AG09319 (cell line): Measurements from ENCODE around the gene CDHR1.

Experiments used
- DNase-seq: peaks from one replicate; pipeline ENCODE4 v3.0.0-alpha.2; 2010; ENCODE audit warnings: low read depth; ENCODE audit errors: extremely low read depth
- CTCF ChIP-seq: IDR thresholded peaks from 2 replicates; pipeline ENCODE4 v1.5.1; 2011; ENCODE audit warnings: low read depth, mild to moderate bottlenecking, inconsistent platforms, low read length, moderate library complexity

CDHR1 gene

GRCh38 chr10:84185526-84186175 is 8.7 kb upstream of the CDHR1 start:
- no peak for DNase-seq
- TF ChIP-seq CTCF: no peak

DNA sequence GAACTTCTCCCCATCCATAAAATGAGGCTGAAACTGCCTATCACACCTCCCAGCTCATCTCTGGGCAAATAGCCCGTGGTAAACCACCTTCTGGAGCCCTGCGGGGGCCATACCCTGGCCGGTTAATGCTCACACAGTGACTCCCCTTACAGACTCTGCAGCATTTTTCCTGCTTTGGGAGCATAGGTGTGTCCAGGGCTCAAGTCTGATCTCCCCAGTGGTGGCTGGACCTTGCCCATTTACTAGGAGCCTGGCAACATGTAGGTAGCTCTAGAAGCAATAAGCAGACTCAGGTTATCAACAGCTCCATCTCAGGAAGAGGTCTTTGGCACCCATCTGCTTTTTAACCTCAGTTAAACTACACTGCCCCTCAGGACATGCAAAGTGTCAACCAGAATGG is 5.5 kb upstream of the CDHR1 start:
- no peak for DNase-seq
- TF ChIP-seq CTCF: no peak

- no peak for DNase-seq
- no peak for TF ChIP-seq CTCF
These were observed 3.7 kb upstream of the CDHR1 start for GRCh38 chr10:84190621-84191020.

GRCh38 chr10:84191106-84191505 is 3.2 kb upstream of the CDHR1 start:
- no peak for TF ChIP-seq CTCF
- DNase-seq: no peak

GRCh38 chr10:84193327-84193726 is 1.0 kb upstream of the CDHR1 start:
- DNase-seq: no peak
- no peak for TF ChIP-seq CTCF

DNA sequence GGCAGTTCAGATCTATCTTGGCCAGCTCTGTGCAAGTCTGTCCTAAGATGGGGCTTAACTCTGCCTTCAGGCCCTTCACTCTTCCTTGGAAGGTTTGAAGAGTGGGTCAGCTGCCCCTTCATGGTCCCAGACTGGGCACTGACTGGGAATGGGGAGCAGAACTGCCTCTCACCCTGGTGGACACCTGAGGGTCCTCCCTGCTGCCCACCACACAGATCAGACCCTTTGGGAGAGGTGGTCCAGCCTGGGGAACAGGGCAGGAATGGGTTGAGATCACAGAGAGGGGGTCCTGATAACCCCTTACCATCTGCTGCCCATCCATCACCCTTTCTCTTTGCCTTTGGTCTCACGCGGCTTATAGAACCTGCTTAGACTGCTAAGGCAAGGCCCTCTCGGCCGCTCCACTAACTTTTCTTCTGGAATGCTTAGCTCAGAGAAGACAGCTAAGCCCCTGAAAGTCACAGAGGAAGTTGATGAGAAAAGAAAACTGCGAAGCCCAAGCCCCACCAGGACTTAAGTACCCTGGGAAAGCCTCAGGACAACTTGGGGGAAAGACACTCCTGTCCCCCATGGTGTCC is 402 bp upstream of the CDHR1 start:
- no peak for TF ChIP-seq CTCF

GRCh38 chr10:84195044-84195830 is 900 bp downstream of the CDHR1 start:
- no peak for DNase-seq
- TF ChIP-seq CTCF: no peak

More for the DNA sequence above, 402 bp upstream of the CDHR1 start:
- DNase-seq: no peak
